WERI-Rb-1 (cell line): ENCODE results near the gene IMPDH2.

Experiments used
- DNase-seq: peaks from one replicate; pipeline ENCODE4 v3.0.0-alpha.2; 2020
- H3K27ac ChIP-seq: fragments of 250-450 bp; sonication (Bioruptor Pico); 2 replicates; pipeline ENCODE4 v1.5.1; 2020; ENCODE audit warnings: mild to moderate bottlenecking, moderate library complexity
- H3K27me3 ChIP-seq: fragments of 250-450 bp; sonication (Bioruptor Pico); 2 replicates; pipeline ENCODE4 v1.5.1; 2021; ENCODE audit warnings: mild to moderate bottlenecking, low read depth, moderate library complexity; ENCODE audit not compliant: insufficient read depth, severe bottlenecking
- H3K36me3 ChIP-seq: fragments of 250-450 bp; sonication (Bioruptor Pico); 2 replicates; pipeline ENCODE4 v1.5.1; 2020; ENCODE audit warnings: mild to moderate bottlenecking, moderate library complexity
- H3K4me3 ChIP-seq: 2 replicates; pipeline ENCODE4 v1.5.1; 2011; ENCODE audit warnings: low read depth, mild to moderate bottlenecking, control low read depth, low read length
- H3K9me3 ChIP-seq: fragments of 250-450 bp; sonication (Bioruptor Pico); 2 replicates; pipeline ENCODE4 v1.5.1; 2021; ENCODE audit warnings: mild to moderate bottlenecking, moderate library complexity; ENCODE audit not compliant: severe bottlenecking
- TF ChIP-seq, protein P1 (sequence below): IDR thresholded peaks from 2 replicates; pipeline ENCODE4 v1.5.1; 2011; ENCODE audit warnings: low read depth, mild to moderate bottlenecking, control low read depth, inconsistent platforms, low read length

IMPDH2 gene

DNA sequence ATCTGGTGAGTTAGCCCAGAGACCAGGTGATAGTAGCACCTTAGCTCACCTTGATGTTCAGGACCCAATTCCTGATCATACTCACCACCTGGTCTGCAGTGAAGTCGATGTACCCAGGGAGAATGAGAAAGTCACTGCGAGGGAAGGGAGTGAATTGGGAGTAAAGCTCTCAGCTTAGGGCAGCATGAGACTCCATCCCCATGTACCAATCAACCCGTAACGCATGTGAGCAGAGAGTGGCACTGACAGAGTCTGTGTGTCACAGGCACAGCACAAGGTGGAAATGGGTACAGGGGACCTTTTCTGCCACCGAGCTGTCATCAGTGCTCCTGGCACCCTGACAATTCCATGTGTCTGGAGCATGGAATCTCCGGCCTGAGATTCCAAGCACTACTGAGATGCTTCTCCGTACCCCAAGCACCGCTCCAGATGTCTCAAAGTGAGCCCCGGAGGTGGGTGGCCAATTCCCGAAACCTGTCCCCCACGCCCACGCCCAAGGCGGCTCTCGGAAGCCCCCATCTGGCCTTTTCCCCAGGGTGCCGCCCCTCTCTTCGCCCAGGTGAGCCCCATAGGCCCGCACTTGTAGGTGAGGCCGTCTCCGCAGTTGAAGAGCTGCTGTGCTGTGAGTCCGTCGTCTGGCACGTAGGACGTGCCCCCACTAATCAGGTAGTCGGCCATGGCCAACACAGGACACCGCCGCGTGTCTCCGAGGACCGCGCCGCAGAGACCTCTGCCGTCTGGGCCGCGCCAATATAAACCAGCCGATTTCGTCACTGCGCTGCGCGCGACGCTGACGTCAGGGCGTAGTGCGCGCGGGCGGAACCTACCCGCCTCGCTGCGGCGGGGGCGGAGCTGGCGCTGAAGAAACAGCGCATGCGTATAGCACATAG is at the start of gene IMPDH2:
IMPDH2 (minus strand) TSS at position 726 of the 890 bp plus-strand sequence; CDS start at position 678, 48 bp downstream.
- Histone ChIP-seq H3K27me3 (no peaks in the 10 kb centered on the region), H3K4me3 (peak within 1 kb of the TSS; percentile 62), H3K36me3 (peaks cover 86% of the 10 kb centered on the region), H3K9me3 (no peaks in the 10 kb centered on the region), H3K27ac (peak within 1 kb of the TSS; percentile 80)
- TF ChIP-seq, protein P1, sequence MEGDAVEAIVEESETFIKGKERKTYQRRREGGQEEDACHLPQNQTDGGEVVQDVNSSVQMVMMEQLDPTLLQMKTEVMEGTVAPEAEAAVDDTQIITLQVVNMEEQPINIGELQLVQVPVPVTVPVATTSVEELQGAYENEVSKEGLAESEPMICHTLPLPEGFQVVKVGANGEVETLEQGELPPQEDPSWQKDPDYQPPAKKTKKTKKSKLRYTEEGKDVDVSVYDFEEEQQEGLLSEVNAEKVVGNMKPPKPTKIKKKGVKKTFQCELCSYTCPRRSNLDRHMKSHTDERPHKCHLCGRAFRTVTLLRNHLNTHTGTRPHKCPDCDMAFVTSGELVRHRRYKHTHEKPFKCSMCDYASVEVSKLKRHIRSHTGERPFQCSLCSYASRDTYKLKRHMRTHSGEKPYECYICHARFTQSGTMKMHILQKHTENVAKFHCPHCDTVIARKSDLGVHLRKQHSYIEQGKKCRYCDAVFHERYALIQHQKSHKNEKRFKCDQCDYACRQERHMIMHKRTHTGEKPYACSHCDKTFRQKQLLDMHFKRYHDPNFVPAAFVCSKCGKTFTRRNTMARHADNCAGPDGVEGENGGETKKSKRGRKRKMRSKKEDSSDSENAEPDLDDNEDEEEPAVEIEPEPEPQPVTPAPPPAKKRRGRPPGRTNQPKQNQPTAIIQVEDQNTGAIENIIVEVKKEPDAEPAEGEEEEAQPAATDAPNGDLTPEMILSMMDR, result no peak; the same call in 1 of the 2 replicates
- peak; percentile 92 for DNase-seq

DNA sequence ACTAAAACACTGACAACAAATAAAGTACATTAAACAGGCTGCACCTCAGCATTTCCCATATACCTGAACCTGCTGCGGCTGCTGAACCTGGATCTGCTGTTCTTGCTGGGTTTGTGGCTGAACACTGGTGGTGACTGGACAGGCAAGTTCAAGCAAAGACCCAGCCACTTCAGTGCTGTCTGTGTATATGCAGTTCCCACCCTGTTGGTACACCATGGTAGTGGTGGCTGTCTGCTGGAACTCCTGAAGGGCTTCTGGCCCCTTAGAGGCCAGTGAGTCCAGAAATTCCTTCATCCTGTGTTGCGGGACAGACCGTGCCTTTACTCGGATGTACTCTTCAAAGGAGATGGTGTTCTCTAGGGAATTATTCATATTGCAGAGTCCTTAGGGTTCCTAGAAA is 47.4 kb upstream of the IMPDH2 start:
- Histone ChIP-seq H3K4me3 (no peak overlapping the region), H3K27me3 (no peaks in the 10 kb centered on the region), H3K36me3 (peaks cover 71% of the 10 kb centered on the region), H3K27ac (no peak overlapping the region), H3K9me3 (no peaks in the 10 kb centered on the region)
- no peak for DNase-seq
- TF ChIP-seq, protein P1, result no peak

GRCh38 chr3:49076116-49076515 is 46.9 kb upstream of the IMPDH2 start:
- H3K27ac ChIP-seq, result no peak overlapping the region
- H3K4me3 ChIP-seq, result no peak overlapping the region
- no peaks in the 10 kb centered on the region for H3K9me3 ChIP-seq
- DNase-seq, result no peak
- no peaks in the 10 kb centered on the region for H3K27me3 ChIP-seq
- TF ChIP-seq, protein P1, result no peak
- H3K36me3 ChIP-seq, result peaks cover 77% of the 10 kb centered on the region

- peaks cover 87% of the 10 kb centered on the region for H3K36me3 ChIP-seq
- H3K9me3 ChIP-seq, result no peaks in the 10 kb centered on the region
- H3K27ac ChIP-seq, result no peak overlapping the region
- DNase-seq, result no peak
- H3K27me3 ChIP-seq, result no peaks in the 10 kb centered on the region
- H3K4me3 ChIP-seq, result no peak overlapping the region
- TF ChIP-seq, protein P1, result no peak
These were observed 28.8 kb upstream of the IMPDH2 start for GRCh38 chr3:49058011-49058410.

- H3K9me3 ChIP-seq, result no peaks in the 10 kb centered on the region
- H3K4me3 ChIP-seq, result no peak overlapping the region
- no peak for DNase-seq
- H3K36me3 ChIP-seq, result peaks cover 87% of the 10 kb centered on the region
- TF ChIP-seq, protein P1, result no peak
- no peaks in the 10 kb centered on the region for H3K27me3 ChIP-seq
- H3K27ac ChIP-seq, result no peak overlapping the region
These were observed 28.1 kb upstream of the IMPDH2 start for GRCh38 chr3:49057268-49057667.
